ENCODE measurements around the gene CEBPE. TPM values are rescaled to one million over a fixed set of nuclear protein-coding genes. Genes with fewer than 3 reads are reported as not detected.

Gene CEBPE
- polyA plus RNA-seq, 1 of the 3 experiments (the other 2 are of a cell fraction), result not detected

GRCh38 chr14:23090254-23090636, 28.8 kb downstream of the CEBPE start:
- Histone ChIP-seq H3K79me2 (ENCODE audit: insufficient read depth) (peaks cover 87% of the 10 kb centered on the region), H3K9me3 (no peaks in the 10 kb centered on the region), H3K36me3 (replicated peaks in 1 of 2; ENCODE audit: control insufficient read depth in 1 of 2, insufficient read depth in 2 of 2, low read length in 1 of 2) (peaks cover 63 to 75% of the 10 kb centered on the region in 2 experiments), H3K9ac (no peak overlapping the region), H3K27me3 (ENCODE audit: insufficient read depth) (no peaks in the 10 kb centered on the region), H3K4me3 (ENCODE audit: low read depth in 2 of 2, low read length in 1 of 2) (no peak overlapping the region), H3K27ac (ENCODE audit: low read depth in 2 of 2, low read length in 1 of 2) (no peak overlapping the region), H3K4me1 (ENCODE audit: control insufficient read depth in 1 of 2, insufficient read depth in 2 of 2, low read depth in 1 of 2, low read length in 1 of 2) (peaks cover 4 to 6% of the 10 kb centered on the region in 2 experiments; a peak in 3 of 4 replicates), H3F3A (replicated peaks; ENCODE audit: insufficient read depth) (peaks cover 11% of the 10 kb centered on the region), H3K4me2 (no peak overlapping the region), H3K9me2 (no peaks in the 10 kb centered on the region), H2AFZ (ENCODE audit: low read depth) (no peak overlapping the region), H4K20me1 (ENCODE audit: insufficient read depth) (peaks cover 27% of the 10 kb centered on the region)
- WGBS (ENCODE audit: low lambda C conversion rate), result 96% methylated on average over 4 of the region's 4 CpGs
- ChIA-PET CTCF (interaction anchor here (0.9 to 7.5 kb wide), 9 partner anchors 13 to 104 kb away, joined by 3 to 73 read pairs (median 4); partner anchors contain the start of gene CDH24), POLR2A (interaction anchor here (0.6 kb wide), 1 partner anchor 9 kb away, joined by 3 read pairs; no protein-coding TSS in a partner anchor)
- TF ChIP-seq FOXM1 (IDR thresholded peaks at IDR 0.05; ENCODE audit: low read depth), result no peak
- no peak for TF ChIP-seq ELF1 (IDR thresholded peaks at IDR 0.05)
- no peak for TF ChIP-seq SIN3A (IDR thresholded peaks at IDR 0.05; ENCODE audit: borderline replicate concordance, low read depth, low read length)
- no peak for TF ChIP-seq GATA2 (CRISPR knock-in tag; IDR thresholded peaks at IDR 0.05)
- no peak for TF ChIP-seq RXRA (IDR thresholded peaks at IDR 0.05; ENCODE audit: borderline replicate concordance, low read depth)
- no peak for TF ChIP-seq YY1 (IDR thresholded peaks at IDR 0.05; ENCODE audit: low read depth)
- TF ChIP-seq POLR2AphosphoS5 (IDR thresholded peaks at IDR 0.05; ENCODE audit: low read depth, low read length), result no peak
- DNase-seq, result no peak

GRCh38 chr14:23089498-23090253, 29.4 kb downstream of the CEBPE start:
- TF ChIP-seq YY1 (IDR thresholded peaks at IDR 0.05; ENCODE audit: low read depth), result no peak
- no peak for TF ChIP-seq ZBTB33 (IDR thresholded peaks at IDR 0.05; ENCODE audit: borderline replicate concordance, low read depth)
- TF ChIP-seq ELF1 (IDR thresholded peaks at IDR 0.05), result no peak
- no peak for TF ChIP-seq SMC3 (IDR thresholded peaks at IDR 0.05; ENCODE audit: low read depth, low read length)
- no peak for TF ChIP-seq MEF2A (IDR thresholded peaks at IDR 0.05; ENCODE audit: borderline replicate concordance, low read depth)
- no peak for TF ChIP-seq RFX5 (IDR thresholded peaks at IDR 0.05; ENCODE audit: low read length)
- no peak for TF ChIP-seq TEAD4 (IDR thresholded peaks at IDR 0.05; ENCODE audit: borderline replicate concordance, insufficient read depth)
- no peak for TF ChIP-seq EZH2phosphoT487 (IDR thresholded peaks at IDR 0.05; ENCODE audit: borderline replicate concordance, low read depth)
- TF ChIP-seq, protein P1, sequence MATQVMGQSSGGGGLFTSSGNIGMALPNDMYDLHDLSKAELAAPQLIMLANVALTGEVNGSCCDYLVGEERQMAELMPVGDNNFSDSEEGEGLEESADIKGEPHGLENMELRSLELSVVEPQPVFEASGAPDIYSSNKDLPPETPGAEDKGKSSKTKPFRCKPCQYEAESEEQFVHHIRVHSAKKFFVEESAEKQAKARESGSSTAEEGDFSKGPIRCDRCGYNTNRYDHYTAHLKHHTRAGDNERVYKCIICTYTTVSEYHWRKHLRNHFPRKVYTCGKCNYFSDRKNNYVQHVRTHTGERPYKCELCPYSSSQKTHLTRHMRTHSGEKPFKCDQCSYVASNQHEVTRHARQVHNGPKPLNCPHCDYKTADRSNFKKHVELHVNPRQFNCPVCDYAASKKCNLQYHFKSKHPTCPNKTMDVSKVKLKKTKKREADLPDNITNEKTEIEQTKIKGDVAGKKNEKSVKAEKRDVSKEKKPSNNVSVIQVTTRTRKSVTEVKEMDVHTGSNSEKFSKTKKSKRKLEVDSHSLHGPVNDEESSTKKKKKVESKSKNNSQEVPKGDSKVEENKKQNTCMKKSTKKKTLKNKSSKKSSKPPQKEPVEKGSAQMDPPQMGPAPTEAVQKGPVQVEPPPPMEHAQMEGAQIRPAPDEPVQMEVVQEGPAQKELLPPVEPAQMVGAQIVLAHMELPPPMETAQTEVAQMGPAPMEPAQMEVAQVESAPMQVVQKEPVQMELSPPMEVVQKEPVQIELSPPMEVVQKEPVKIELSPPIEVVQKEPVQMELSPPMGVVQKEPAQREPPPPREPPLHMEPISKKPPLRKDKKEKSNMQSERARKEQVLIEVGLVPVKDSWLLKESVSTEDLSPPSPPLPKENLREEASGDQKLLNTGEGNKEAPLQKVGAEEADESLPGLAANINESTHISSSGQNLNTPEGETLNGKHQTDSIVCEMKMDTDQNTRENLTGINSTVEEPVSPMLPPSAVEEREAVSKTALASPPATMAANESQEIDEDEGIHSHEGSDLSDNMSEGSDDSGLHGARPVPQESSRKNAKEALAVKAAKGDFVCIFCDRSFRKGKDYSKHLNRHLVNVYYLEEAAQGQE (IDR thresholded peaks at IDR 0.05; ENCODE audit: low read depth, low read length), result no peak
- no peak for TF ChIP-seq SIN3A (IDR thresholded peaks at IDR 0.05; ENCODE audit: borderline replicate concordance, low read depth, low read length)
- TF ChIP-seq EP300 (IDR thresholded peaks at IDR 0.05; ENCODE audit: borderline replicate concordance in 1 of 2, low read depth in 1 of 2, low read length in 1 of 2), result no peak
- no peak for TF ChIP-seq TCF12 (IDR thresholded peaks at IDR 0.05)
- TF ChIP-seq, protein P2, sequence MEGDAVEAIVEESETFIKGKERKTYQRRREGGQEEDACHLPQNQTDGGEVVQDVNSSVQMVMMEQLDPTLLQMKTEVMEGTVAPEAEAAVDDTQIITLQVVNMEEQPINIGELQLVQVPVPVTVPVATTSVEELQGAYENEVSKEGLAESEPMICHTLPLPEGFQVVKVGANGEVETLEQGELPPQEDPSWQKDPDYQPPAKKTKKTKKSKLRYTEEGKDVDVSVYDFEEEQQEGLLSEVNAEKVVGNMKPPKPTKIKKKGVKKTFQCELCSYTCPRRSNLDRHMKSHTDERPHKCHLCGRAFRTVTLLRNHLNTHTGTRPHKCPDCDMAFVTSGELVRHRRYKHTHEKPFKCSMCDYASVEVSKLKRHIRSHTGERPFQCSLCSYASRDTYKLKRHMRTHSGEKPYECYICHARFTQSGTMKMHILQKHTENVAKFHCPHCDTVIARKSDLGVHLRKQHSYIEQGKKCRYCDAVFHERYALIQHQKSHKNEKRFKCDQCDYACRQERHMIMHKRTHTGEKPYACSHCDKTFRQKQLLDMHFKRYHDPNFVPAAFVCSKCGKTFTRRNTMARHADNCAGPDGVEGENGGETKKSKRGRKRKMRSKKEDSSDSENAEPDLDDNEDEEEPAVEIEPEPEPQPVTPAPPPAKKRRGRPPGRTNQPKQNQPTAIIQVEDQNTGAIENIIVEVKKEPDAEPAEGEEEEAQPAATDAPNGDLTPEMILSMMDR (IDR thresholded peaks at IDR 0.05), result no peak
- no peak for TF ChIP-seq NFIC (IDR thresholded peaks at IDR 0.05; ENCODE audit: borderline replicate concordance)
- Histone ChIP-seq H4K20me1 (ENCODE audit: insufficient read depth) (peaks cover 27% of the 10 kb centered on the region), H3K4me1 (ENCODE audit: control insufficient read depth in 1 of 2, insufficient read depth in 2 of 2, low read depth in 1 of 2, low read length in 1 of 2) (peaks cover 4 to 6% of the 10 kb centered on the region in 2 experiments; a peak in 3 of 4 replicates), H2AFZ (ENCODE audit: low read depth) (no peak overlapping the region), H3K27ac (ENCODE audit: low read depth in 2 of 2, low read length in 1 of 2) (no peak overlapping the region), H3K9me3 (no peaks in the 10 kb centered on the region), H3K9ac (no peak overlapping the region), H3F3A (replicated peaks; ENCODE audit: insufficient read depth) (peaks cover 11% of the 10 kb centered on the region), H3K27me3 (ENCODE audit: insufficient read depth) (no peaks in the 10 kb centered on the region), H3K79me2 (ENCODE audit: insufficient read depth) (peaks cover 91% of the 10 kb centered on the region), H3K4me2 (no peak overlapping the region), H3K9me2 (no peaks in the 10 kb centered on the region), H3K4me3 (ENCODE audit: low read depth in 2 of 2, low read length in 1 of 2) (no peak overlapping the region), H3K36me3 (replicated peaks in 1 of 2; ENCODE audit: control insufficient read depth in 1 of 2, insufficient read depth in 2 of 2, low read length in 1 of 2) (peaks cover 66 to 80% of the 10 kb centered on the region in 2 experiments)
- CTCF ChIA-PET, result interaction anchor here (0.9 to 7.5 kb wide), 8 partner anchors 12 to 103 kb away, joined by 3 to 73 read pairs (median 4); partner anchors contain the start of gene CDH24
- POLR2A ChIA-PET, result no interaction called here
- WGBS (ENCODE audit: low lambda C conversion rate), result 97% methylated on average over 12 of the region's 12 CpGs
- no peak for DNase-seq

Measured in SK-N-SH (cell line).